Measurements from ENCODE around the gene PCDHGA4. TPM values are rescaled to one million over a fixed set of nuclear protein-coding genes. Genes with fewer than 3 reads are reported as not detected.

Gene PCDHGA4
- total and polyA plus RNA-seq, 2 of the 13 experiments (the other 11 are each of a cell fraction or from before 2014, with no cell fraction given), result 0.49 to 0.58 TPM

DNA sequence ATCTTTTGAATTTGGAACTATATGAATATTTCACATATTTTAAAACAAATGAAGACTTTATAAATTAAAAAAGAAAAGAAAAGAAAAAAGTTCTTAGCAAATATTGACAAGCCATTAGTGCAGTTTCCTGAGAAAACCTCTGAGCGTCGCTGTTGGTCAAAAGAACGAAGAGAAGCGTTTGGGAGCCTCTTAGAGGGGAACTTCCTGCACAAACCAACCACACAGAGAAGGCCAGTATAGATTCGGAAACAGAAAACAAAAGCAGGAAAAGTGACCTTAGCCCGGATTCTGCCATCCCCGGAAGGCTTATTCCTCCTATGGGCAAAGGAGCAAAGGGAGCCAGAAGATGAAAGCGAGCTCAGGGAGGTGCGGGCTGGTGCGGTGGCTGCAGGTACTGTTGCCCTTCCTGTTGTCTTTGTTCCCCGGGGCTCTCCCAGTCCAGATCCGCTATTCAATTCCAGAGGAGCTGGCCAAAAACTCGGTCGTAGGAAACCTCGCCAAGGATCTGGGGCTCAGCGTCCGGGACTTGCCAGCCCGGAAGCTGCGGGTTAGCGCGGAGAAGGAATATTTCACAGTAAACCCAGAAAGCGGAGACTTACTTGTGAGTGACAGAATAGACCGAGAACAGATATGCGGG lies 5.1 kb downstream of the PCDHGA4 start, which contains the start of gene PCDHGB2 (continued):
- TF ChIP-seq, protein P1, sequence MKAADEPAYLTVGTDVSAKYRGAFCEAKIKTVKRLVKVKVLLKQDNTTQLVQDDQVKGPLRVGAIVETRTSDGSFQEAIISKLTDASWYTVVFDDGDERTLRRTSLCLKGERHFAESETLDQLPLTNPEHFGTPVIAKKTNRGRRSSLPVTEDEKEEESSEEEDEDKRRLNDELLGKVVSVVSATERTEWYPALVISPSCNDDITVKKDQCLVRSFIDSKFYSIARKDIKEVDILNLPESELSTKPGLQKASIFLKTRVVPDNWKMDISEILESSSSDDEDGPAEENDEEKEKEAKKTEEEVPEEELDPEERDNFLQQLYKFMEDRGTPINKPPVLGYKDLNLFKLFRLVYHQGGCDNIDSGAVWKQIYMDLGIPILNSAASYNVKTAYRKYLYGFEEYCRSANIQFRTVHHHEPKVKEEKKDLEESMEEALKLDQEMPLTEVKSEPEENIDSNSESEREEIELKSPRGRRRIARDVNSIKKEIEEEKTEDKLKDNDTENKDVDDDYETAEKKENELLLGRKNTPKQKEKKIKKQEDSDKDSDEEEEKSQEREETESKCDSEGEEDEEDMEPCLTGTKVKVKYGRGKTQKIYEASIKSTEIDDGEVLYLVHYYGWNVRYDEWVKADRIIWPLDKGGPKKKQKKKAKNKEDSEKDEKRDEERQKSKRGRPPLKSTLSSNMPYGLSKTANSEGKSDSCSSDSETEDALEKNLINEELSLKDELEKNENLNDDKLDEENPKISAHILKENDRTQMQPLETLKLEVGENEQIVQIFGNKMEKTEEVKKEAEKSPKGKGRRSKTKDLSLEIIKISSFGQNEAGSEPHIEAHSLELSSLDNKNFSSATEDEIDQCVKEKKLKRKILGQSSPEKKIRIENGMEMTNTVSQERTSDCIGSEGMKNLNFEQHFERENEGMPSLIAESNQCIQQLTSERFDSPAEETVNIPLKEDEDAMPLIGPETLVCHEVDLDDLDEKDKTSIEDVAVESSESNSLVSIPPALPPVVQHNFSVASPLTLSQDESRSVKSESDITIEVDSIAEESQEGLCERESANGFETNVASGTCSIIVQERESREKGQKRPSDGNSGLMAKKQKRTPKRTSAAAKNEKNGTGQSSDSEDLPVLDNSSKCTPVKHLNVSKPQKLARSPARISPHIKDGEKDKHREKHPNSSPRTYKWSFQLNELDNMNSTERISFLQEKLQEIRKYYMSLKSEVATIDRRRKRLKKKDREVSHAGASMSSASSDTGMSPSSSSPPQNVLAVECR (CRISPR knock-in tag; IDR thresholded peaks at IDR 0.05; ENCODE audit: borderline replicate concordance), result no peak
- peak; percentile 32; the same call in 1 of the 2 replicates for TF ChIP-seq SMC3 (IDR thresholded peaks at IDR 0.05; ENCODE audit: low read length)
- TF ChIP-seq, protein P2, sequence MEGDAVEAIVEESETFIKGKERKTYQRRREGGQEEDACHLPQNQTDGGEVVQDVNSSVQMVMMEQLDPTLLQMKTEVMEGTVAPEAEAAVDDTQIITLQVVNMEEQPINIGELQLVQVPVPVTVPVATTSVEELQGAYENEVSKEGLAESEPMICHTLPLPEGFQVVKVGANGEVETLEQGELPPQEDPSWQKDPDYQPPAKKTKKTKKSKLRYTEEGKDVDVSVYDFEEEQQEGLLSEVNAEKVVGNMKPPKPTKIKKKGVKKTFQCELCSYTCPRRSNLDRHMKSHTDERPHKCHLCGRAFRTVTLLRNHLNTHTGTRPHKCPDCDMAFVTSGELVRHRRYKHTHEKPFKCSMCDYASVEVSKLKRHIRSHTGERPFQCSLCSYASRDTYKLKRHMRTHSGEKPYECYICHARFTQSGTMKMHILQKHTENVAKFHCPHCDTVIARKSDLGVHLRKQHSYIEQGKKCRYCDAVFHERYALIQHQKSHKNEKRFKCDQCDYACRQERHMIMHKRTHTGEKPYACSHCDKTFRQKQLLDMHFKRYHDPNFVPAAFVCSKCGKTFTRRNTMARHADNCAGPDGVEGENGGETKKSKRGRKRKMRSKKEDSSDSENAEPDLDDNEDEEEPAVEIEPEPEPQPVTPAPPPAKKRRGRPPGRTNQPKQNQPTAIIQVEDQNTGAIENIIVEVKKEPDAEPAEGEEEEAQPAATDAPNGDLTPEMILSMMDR (CRISPR knock-in tag; IDR thresholded peaks at IDR 0.05), result peak; percentile 62

DNA sequence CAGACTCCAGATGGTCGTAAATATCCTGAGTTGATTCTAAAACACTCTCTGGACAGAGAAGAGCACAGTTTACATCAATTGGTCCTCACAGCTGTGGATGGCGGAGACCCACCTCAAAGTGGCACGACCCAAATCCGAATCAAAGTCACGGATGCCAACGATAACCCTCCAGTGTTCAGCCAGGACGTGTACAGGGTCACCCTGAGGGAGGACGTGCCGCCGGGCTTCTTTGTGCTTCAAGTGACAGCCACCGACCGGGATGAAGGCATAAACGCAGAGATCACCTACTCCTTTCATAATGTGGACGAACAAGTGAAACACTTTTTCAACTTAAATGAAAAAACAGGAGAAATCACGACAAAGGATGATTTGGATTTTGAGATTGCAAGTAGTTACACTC lies 5.9 kb downstream of the PCDHGA4 start:
- Histone ChIP-seq H3K79me2 (ENCODE audit: insufficient read depth, low read length) (no peaks in the 10 kb centered on the region), H3K9me3 (ENCODE audit: low read length) (peaks cover 51% of the 10 kb centered on the region), H3K4me1 (ENCODE audit: insufficient read depth, low read length) (no peaks in the 10 kb centered on the region), H3K27ac (ENCODE audit: extremely low read length, insufficient read depth, low read length) (no peak overlapping the region), H3K36me3 (replicated peaks in 1 of 2; ENCODE audit: control insufficient read depth in 1 of 2, insufficient read depth in 2 of 2, low read length in 2 of 2) (no peaks in the 10 kb centered on the region), H3K27me3 (ENCODE audit: control insufficient read depth in 1 of 2, insufficient read depth in 2 of 2, low read length in 2 of 2) (no peaks in the 10 kb centered on the region), H3K4me3 (replicated peaks in 1 of 3; ENCODE audit: insufficient read depth in 1 of 3, low read depth in 2 of 3, low read length in 3 of 3) (peak overlapping the region in 1 of 3 experiments; percentile 63; a peak in 1 of 6 replicates), H2AFZ (ENCODE audit: low read length) (no peak overlapping the region), H3K9ac (ENCODE audit: insufficient read depth, low read depth, low read length) (no peak overlapping the region), H3K4me2 (ENCODE audit: low read depth, low read length) (peak overlapping the region; percentile 31), H4K20me1 (ENCODE audit: insufficient read depth, low read length) (no peaks in the 10 kb centered on the region)
- FAIRE-seq (no peak), ATAC-seq (no peak), DNase-seq (ENCODE audit: low spot score) (no peak)
- intact Hi-C loops (cut with micrococcal nuclease; ENCODE audit: unreplicated experiment) (no loop called here), in situ Hi-C loops (cut with HindIII; ENCODE audit: extremely low pct_ligation_motif_present, low pct_unique_long_range_greater_than_20kb) (no loop called here)
- 58% methylated on average over 13 of the region's 15 CpGs for WGBS (ENCODE audit: low lambda C conversion rate)
- POLR2A ChIA-PET, result interaction anchor here (0.8 kb wide), 1 partner anchor 203 kb away, joined by 4 read pairs; no protein-coding TSS in a partner anchor
- BruUV-seq (replicated peaks), result no TSS peak
- no peak for TF ChIP-seq ZBTB7B (CRISPR knock-in tag; IDR thresholded peaks at IDR 0.05)
- TF ChIP-seq, protein P3, sequence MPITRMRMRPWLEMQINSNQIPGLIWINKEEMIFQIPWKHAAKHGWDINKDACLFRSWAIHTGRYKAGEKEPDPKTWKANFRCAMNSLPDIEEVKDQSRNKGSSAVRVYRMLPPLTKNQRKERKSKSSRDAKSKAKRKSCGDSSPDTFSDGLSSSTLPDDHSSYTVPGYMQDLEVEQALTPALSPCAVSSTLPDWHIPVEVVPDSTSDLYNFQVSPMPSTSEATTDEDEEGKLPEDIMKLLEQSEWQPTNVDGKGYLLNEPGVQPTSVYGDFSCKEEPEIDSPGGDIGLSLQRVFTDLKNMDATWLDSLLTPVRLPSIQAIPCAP (CRISPR knock-in tag; IDR thresholded peaks at IDR 0.05; ENCODE audit: low read depth), result no peak
- TF ChIP-seq, protein P4, sequence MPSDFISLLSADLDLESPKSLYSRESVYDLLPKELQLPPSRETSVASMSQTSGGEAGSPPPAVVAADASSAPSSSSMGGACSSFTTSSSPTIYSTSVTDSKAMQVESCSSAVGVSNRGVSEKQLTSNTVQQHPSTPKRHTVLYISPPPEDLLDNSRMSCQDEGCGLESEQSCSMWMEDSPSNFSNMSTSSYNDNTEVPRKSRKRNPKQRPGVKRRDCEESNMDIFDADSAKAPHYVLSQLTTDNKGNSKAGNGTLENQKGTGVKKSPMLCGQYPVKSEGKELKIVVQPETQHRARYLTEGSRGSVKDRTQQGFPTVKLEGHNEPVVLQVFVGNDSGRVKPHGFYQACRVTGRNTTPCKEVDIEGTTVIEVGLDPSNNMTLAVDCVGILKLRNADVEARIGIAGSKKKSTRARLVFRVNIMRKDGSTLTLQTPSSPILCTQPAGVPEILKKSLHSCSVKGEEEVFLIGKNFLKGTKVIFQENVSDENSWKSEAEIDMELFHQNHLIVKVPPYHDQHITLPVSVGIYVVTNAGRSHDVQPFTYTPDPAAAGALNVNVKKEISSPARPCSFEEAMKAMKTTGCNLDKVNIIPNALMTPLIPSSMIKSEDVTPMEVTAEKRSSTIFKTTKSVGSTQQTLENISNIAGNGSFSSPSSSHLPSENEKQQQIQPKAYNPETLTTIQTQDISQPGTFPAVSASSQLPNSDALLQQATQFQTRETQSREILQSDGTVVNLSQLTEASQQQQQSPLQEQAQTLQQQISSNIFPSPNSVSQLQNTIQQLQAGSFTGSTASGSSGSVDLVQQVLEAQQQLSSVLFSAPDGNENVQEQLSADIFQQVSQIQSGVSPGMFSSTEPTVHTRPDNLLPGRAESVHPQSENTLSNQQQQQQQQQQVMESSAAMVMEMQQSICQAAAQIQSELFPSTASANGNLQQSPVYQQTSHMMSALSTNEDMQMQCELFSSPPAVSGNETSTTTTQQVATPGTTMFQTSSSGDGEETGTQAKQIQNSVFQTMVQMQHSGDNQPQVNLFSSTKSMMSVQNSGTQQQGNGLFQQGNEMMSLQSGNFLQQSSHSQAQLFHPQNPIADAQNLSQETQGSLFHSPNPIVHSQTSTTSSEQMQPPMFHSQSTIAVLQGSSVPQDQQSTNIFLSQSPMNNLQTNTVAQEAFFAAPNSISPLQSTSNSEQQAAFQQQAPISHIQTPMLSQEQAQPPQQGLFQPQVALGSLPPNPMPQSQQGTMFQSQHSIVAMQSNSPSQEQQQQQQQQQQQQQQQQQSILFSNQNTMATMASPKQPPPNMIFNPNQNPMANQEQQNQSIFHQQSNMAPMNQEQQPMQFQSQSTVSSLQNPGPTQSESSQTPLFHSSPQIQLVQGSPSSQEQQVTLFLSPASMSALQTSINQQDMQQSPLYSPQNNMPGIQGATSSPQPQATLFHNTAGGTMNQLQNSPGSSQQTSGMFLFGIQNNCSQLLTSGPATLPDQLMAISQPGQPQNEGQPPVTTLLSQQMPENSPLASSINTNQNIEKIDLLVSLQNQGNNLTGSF (CRISPR knock-in tag; IDR thresholded peaks at IDR 0.05), result no peak
- CTCF ChIA-PET (ENCODE audit: low intra/inter-chr PET ratio, low total read pairs), result interaction anchor here (1.6 to 1.8 kb wide), 2 partner anchors 164 to 203 kb away, joined by 5 to 10 read pairs; no protein-coding TSS in a partner anchor

Measured in HepG2 (cell line).